Measurements from ENCODE around the gene NR6A1.

NR6A1 gene

DNA sequence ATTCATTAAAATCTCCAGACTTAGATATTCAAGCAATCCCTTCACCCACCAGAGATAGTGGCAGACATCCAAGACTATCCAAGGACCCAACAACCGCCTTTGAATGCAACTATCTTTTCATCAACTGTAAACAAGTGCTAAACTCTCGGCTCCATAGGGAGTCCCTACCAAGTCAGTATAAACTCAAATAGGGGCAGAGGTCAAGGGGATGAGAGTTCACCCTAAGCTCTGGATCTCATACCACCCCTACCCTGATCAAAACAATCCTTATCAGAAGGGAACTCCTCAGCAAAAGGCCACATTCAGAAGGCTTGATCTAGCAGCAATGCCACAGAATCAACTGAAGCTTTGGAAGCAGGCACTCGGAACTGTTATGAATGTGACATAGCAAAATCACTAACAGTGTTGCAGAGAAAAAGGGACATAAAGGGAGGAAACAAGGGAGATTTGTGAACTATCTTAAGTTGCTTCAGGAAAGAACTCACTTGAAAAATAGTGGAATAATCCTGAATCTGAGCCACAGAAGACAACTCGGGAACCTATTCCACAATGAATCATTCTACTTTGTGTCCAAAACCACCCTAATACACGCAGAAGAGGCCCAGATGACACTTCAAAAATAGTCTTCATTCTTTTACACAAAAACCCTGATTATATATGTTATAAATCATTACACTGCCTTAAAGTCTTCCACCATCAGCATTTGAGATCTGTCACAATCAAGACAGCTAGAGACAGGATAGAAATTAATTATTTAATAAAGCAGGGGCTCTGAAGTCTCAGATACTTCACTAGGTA lies 49.8 kb downstream of the NR6A1 start:
- DNase-seq, result peak; percentile 86

DNA sequence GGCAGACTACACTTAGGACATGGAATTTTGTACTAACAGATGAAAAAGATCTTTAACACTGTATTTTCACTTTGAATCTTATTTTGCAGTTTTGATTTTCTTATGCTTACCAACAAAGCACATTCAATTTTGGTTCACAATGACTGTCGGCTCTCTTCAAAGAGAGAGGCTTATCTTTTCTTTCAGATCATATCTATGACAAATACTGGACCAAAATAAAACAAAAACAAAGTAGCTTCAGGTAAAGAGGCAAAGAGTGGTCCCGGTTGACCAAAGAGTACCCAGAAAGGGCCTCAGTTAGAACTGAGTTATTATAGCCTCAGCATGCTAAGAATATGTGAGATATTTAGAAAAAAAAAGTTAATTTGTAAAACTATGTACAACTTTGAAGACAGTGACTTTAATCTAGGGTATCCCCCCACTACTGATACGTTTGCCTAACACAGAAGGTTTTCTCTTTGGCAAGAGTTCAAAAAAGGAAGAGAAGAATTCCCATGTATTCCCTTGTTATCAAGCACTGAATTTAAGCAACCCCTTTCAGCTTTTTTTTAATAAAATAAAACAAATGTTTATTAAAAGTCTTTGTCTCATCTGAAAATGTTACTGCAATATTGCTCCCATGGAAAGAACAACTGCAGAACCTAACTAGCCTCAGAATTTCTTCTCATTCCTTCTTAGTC lies 50.5 kb downstream of the NR6A1 start:
- no peak for DNase-seq

DNA sequence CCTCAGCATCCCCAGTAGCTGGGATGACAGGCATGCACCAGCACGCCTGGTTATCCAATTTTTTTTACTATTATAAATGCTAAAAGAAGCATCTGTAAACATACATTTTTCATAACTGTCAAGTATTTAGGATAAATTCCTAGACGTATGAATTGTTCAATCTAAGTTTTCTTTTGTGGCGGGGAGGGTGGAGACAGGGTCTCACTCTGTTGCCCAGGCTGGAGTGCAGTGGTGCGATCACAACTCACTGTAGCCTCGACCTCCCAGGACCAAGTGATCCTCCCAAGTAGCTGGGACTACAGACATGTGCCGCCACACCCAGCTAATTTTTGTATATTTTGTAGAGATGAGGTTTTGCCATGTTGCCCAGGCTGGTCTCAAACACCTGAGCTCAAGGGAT lies 52.2 kb downstream of the NR6A1 start:
- no peak for DNase-seq

- no peak for DNase-seq
Measured at GRCh38 chr9:124717597-124717996, 53.5 kb downstream of the NR6A1 start.

DNA sequence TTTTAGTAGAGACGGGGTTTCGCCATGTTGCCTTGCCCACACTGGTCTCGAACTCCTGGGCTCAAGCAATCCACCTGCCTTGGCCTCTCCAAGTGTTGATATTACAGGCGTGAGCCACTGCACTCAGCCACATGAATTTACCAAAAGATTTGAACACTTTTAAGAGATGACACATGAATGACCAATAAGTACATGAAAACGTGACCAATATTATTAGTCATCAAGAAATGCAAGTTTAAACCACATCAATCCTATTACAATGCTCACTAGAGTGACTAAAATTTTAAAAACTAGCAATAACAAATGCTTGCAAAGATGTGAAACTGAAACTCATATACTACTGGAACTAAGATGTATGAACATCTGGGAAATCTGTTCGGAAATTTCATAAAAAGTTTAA lies 54.3 kb downstream of the NR6A1 start:
- DNase-seq, result peak; percentile 46

DNA sequence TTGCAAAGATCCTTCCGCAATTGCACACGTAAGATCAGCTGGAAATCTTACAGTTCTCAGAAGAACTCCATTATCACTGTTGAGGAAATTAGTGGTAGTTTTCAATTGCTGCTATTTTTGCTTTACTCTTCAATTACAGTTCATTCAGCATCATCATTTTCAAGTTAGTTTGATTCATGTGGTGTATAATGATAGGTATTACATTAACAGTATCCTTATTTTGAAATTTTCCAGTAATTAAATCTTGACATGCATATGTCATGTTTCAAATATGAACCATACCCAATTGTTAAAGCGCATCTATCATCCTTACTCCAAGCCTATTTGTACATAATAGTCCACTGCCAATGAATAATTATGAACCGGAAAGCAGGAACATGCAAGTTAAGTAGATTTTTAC lies 60.3 kb downstream of the NR6A1 start:
- no peak for DNase-seq

DNA sequence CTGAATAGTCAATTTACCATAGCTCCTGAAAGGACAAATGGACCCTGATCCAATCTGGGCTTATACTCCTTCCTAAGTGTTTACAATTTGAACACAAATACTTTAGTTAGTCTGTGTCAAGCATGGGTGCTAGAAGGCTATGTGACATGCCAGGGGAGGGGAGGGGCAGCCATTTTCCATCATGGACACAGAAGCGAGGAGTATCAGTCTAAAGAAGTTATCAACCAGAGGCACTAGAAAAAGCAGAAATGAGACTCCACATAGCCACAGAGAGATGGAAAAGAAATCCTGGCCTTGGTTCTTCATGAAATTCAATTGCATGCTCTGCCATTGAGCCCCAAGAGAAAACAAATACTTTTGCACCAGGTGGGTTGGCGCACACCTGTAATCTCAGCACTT lies 61.8 kb downstream of the NR6A1 start:
- DNase-seq, result no peak

DNA sequence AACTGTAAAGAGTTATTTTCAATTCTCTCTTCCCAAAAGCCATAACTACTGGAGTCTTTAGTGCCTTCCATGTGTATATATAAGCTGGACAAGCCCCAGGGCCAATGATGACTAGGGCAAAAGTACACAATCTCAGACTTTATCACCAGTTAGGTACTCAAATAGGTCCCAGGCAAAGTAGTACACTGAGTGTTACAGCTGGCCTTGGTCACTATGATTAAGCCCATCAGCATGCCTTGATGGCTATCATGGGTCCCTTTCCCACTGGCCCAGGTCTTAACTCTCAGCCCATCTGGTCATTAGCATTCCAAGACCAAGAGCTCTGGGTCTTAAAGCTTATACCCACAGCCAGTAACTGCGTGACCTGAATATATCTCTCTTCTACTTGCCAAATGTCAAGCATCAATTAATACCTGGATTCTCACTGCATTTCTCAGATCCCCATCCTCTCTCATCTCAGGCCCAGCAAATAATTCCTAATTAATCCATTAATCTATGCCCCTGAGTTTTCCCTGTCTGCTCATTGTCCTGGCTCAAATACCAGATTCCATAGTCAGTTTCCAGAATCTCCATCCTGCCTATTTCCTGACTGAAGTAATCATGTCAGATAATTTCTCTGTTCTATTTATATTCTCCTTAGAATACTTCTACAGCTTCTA lies 62.3 kb downstream of the NR6A1 start:
- DNase-seq, result no peak

DNA sequence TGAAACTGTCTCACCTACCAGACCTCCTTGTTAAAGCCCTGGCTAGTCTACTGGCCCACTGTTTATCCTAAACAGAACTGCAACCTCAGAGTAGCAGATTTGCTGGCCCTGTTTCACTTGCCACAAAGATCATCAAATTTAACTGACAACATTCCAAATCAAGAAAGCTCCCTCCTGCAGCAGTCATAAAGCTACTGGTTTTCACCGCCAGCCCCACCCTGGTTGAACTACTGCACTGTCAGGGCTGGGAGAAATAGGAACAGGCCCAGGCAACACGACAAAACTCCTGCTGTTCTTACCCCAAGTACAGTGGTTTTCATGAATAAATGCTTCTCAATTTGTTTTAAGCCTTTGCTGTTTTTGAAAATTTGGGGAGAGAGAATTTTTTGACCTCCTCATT lies 63.0 kb downstream of the NR6A1 start:
- DNase-seq, result no peak

DNA sequence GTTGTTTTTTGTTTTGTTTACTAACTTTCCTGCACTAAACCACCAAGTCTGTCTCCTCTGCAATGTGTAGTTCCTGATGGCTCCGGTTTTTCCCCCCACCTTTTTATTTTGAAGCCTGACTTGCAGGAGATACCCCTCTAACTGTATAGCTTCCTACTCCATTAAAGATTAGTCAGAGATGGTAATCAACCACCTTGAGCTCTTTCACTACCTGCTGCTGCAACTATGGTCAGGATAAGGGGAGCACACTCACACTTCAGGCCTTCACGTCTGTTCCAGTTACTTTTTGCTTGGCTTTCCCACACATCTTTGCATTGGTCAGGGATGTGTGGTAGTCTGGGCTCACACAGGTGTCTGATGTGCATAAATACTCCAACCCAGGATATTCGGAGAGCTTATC lies 63.4 kb downstream of the NR6A1 start:
- DNase-seq, result no peak

DNA sequence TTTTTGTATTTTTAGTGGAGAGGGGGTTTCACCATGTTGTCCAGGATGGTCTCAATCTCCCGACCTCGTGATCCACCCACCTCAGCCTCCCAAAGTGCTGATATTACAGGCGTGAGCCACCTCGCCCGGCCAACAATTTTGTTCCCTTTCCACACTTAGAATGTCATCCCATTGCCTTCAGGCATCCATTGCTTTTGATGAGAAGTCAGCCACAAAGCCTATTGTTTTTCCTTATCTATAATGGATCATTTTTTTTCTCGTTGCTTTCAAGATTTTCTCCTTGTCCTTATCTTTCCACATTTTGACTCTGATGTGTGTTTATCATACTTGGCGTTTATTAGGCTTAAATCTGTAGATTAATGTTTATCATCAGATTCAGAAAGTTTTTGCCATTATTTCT lies 64.4 kb downstream of the NR6A1 start:
- no peak for DNase-seq

- DNase-seq, result no peak
Measured at GRCh38 chr9:124699575-124699974, 71.5 kb downstream of the NR6A1 start.

GRCh38 chr9:124698265-124698664 lies 72.8 kb downstream of the NR6A1 start:
- DNase-seq, result no peak

GRCh38 chr9:124697326-124698200 lies 73.5 kb downstream of the NR6A1 start:
- peak; percentile 47 for DNase-seq

GRCh38 chr9:124696101-124696500 lies 75.0 kb downstream of the NR6A1 start:
- DNase-seq, result peak; percentile 65

DNA sequence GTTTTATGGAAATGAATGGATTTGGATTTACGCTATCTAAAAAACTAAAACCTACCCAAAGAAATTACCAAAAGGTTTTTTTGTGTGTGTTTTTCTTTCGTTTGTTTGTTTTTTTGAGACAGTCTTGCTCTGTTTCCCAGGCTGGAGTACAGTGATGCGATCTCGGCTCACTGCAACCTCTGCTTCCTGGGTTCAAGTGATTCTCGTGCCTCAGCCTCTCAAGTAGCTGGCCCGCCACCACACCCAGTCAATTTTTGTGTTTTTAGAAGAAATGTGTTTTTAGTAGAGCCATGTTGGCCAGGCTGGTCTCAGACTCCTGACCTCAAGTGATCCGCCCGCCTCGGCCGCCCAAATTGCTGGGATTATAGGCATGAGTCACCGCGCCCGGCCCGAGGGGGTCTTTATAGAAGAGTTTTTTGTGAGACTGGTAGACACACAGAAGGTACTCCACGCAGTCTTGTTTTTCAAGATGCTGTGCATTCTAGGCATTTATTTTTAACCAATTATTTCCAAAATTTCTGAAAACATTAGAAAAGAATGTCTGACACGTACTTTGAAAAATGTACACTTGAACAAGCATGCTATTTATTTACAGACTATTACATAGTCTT lies 75.7 kb downstream of the NR6A1 start:
- peak; percentile 90 for DNase-seq

DNA sequence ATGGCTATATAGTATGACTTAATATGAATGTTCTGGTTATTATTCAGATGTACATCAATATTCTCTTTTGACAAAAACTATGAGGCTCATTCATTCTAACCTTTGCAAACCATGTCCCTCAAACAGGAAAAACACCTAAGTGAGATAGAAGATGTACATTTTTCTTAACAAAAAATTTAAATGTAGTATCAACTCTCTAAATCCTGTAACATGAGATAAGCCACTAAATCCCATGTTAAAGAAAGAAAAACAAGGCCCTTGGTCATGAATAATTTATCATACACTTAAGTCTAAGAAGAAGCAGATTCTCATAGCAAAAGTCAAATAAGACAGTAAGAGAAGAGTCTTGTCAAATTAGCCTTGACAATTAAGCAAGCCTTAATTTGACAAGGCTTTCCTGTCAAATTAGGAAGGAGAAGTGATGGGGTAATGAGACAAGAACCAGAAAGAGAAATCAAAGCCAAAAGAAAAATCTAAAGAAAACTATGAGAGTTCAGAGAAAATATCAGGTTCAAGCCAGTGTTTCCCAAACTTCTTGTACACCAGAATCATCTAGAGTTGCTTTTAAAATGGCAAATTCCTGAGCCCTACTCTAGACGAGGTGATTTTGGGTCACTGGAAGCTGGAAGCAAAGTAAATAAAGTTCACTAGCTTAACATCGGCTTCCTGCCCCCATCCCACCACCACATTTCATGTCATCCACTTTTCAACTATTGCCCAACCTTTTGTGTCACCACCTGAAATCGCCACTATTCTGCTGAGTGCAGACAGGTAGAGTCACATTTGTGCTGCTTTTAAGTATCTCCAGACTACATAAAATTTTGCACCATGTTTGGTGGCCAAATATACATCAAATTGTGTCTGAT lies 76.5 kb downstream of the NR6A1 start:
- DNase-seq, result no peak

DNA sequence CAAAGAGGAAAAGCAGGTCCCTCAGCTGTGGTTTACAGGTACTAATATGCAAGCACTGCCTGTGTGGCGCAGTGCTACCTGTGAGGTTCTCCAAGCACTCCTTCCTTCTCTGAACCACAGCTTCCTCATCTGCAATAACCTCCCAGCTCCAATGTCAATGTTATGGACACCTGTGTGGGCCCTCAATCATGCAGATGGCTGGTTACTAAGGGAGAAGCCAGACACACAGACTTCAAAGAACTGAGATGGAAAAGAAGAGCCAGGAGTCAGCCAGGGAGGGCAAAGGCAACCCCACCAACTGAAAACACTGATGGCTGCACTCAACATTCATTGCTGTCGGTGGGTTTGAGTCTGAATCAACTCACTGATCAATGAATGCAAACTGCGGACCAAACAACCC lies 77.7 kb downstream of the NR6A1 start:
- DNase-seq, result no peak

- DNase-seq, result no peak
Measured at GRCh38 chr9:124688238-124688904, 82.7 kb downstream of the NR6A1 start.

DNA sequence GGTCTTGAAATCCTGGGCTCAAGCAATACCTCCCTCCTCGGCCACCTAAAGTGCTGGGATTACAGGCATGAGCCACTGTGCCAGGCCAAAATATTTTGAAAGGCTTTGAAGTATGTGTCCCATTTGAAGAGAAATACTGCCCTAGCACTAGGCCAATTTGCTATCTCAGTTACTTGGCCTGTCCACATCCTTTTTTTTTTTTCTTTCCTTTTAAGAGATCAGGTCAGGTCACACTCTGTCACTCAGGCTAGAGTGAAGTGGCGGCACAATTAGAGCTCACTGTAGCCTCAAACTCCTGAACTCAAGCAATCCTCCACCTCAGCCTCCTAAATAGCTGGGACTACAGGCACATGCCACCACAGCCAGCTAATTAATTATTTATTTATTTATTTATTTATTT lies 84.2 kb downstream of the NR6A1 start:
- no peak for DNase-seq

DNA sequence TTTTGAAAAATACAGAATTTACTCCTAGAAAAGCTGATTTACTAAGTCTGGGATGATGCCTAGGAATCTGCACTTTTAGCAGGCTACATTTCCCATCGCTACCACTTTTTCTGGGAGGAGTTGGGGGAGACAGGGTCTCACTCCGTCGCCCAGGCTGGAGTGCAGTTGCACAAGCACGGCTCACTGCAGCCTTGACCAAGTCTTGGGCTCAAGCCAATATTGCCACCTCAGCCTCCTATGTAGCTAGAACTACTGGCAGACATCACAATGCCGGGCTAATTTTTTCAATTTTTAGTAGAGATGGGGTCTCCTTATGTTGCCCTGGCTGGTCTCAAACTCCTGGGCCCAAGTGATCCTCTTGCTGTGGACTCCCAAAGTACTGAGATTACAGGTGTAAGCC lies 85.9 kb downstream of the NR6A1 start:
- no peak for DNase-seq
